RWPE2 (cell line): ENCODE data around the gene PCBP3.

Experiments
- ATAC-seq: fragments of 200-7000 bp; cut with Tn5 transposase; 3 replicates; pipeline ENCODE4 v1.9.1; 2021; ENCODE audit warnings: low read depth
- DNase-seq: peaks from one replicate; pipeline ENCODE4 v3.0.0-alpha.2; 2020; ENCODE audit warnings: low spot score
- H3K27ac ChIP-seq: fragments of 450-650 bp; 2 replicates; pipeline ENCODE4 v1.5.1; 2017; ENCODE audit warnings: mild to moderate bottlenecking; ENCODE audit not compliant: poor library complexity, severe bottlenecking
- H3K27me3 ChIP-seq: fragments of 250-450 bp; sonication (Bioruptor Pico); 2 replicates; pipeline ENCODE4 v1.5.1; 2021; ENCODE audit warnings: mild to moderate bottlenecking, moderate library complexity; ENCODE audit not compliant: insufficient read depth, poor library complexity, severe bottlenecking
- H3K36me3 ChIP-seq: fragments of 250-450 bp; sonication (Bioruptor Pico); 2 replicates; pipeline ENCODE4 v1.5.1; 2020; ENCODE audit warnings: low read depth, mild to moderate bottlenecking, moderate library complexity
- H3K4me1 ChIP-seq: fragments of 250-450 bp; sonication (Bioruptor Pico); 2 replicates; pipeline ENCODE4 v1.5.1; 2021; ENCODE audit warnings: mild to moderate bottlenecking, moderate library complexity; ENCODE audit not compliant: insufficient read depth, poor library complexity, severe bottlenecking
- H3K4me3 ChIP-seq: fragments of 250-450 bp; sonication (Bioruptor Pico); 2 replicates; pipeline ENCODE4 v1.5.1; 2021; ENCODE audit warnings: mild to moderate bottlenecking, moderate library complexity; ENCODE audit not compliant: severe bottlenecking
- H3K9me3 ChIP-seq: fragments of 250-450 bp; sonication (Bioruptor Pico); 2 replicates; pipeline ENCODE4 v1.5.1; 2021; ENCODE audit warnings: mild to moderate bottlenecking, moderate library complexity; ENCODE audit not compliant: severe bottlenecking
- CTCF ChIP-seq: fragments of 450-650 bp; IDR thresholded peaks from one replicate; pipeline ENCODE4 v1.5.1; 2017; ENCODE audit warnings: mild to moderate bottlenecking, moderate library complexity; ENCODE audit not compliant: poor library complexity, severe bottlenecking

Gene PCBP3

GRCh38 chr21:45844181-45844580 lies 200.7 kb downstream of the PCBP3 start:
- no peak for TF ChIP-seq CTCF
- DNase-seq (peak; percentile 27), ATAC-seq (no peak)
- no peak overlapping the region for H3K27ac ChIP-seq
- peaks cover 10% of the 10 kb centered on the region for H3K9me3 ChIP-seq
- H3K36me3 ChIP-seq = no peaks in the 10 kb centered on the region
- peaks cover 7% of the 10 kb centered on the region for H3K4me1 ChIP-seq
- no peak overlapping the region for H3K4me3 ChIP-seq
- no peaks in the 10 kb centered on the region for H3K27me3 ChIP-seq

GRCh38 chr21:45845063-45845769 lies 201.7 kb downstream of the PCBP3 start:
- H3K27ac ChIP-seq = no peak overlapping the region
- H3K9me3 ChIP-seq = peaks cover 10% of the 10 kb centered on the region
- H3K4me3 ChIP-seq = no peak overlapping the region
- H3K27me3 ChIP-seq = no peaks in the 10 kb centered on the region
- ATAC-seq (no peak), DNase-seq (peak; percentile 9)
- H3K36me3 ChIP-seq = no peaks in the 10 kb centered on the region
- TF ChIP-seq CTCF = no peak
- H3K4me1 ChIP-seq = no peaks in the 10 kb centered on the region

GRCh38 chr21:45845770-45846090 lies 202.2 kb downstream of the PCBP3 start:
- Histone ChIP-seq H3K9me3 (peaks cover 7% of the 10 kb centered on the region), H3K4me3 (no peak overlapping the region)
- ATAC-seq = no peak

GRCh38 chr21:45846373-45847160 lies 203.0 kb downstream of the PCBP3 start:
- DNase-seq (peak; percentile 17), ATAC-seq (no peak)
- Histone ChIP-seq H3K27ac (no peak overlapping the region), H3K27me3 (no peaks in the 10 kb centered on the region), H3K4me3 (no peak overlapping the region), H3K4me1 (no peaks in the 10 kb centered on the region), H3K9me3 (no peaks in the 10 kb centered on the region), H3K36me3 (no peaks in the 10 kb centered on the region)
- TF ChIP-seq CTCF = no peak

More at GRCh38 chr21:45845770-45846090, 202.2 kb downstream of the PCBP3 start:
- H3K27ac ChIP-seq = no peak overlapping the region
- H3K27me3 ChIP-seq = no peaks in the 10 kb centered on the region
- no peak for TF ChIP-seq CTCF
- H3K36me3 ChIP-seq = no peaks in the 10 kb centered on the region
- DNase-seq = peak; percentile 9
- no peaks in the 10 kb centered on the region for H3K4me1 ChIP-seq

- Histone ChIP-seq H3K4me1 (no peaks in the 10 kb centered on the region), H3K27ac (no peak overlapping the region), H3K4me3 (no peak overlapping the region), H3K36me3 (no peaks in the 10 kb centered on the region), H3K27me3 (no peaks in the 10 kb centered on the region), H3K9me3 (no peaks in the 10 kb centered on the region)
- DNase-seq (peak; percentile 2), ATAC-seq (no peak)
- no peak for TF ChIP-seq CTCF
Measured at GRCh38 chr21:45847870-45848269, 204.3 kb downstream of the PCBP3 start.
